Measurements from ENCODE around the gene FOXD3. TPM values are rescaled to one million over a fixed set of nuclear protein-coding genes. Genes with fewer than 3 reads are reported as not detected.

FOXD3 gene
- total and polyA plus RNA-seq, 10 donors = 0.09 to 0.51 (median 0.17) TPM; not detected in 5

DNA sequence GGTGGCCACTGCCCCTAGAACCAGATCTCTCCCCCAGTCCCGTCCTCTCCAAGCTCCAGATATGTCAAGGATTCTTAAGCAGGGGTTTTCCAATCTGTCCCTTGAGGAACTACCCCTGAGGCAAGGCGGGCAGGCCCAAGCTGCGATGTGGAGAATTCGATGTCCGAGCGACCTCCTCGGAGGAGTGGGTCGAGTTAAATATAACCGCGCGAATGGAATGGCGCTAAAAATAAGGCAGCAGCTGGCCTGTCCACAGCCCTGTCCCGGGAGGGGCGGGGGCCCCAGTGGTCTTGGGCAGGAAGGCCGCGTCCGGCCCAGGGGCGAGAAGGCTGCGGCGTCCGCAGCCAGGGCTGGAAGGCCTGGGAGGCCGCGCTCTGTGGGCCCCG lies 5.8 kb upstream of the FOXD3 start:
- H3K4me3 ChIP-seq = peak overlapping the region in 6 of 8 donors; percentile 43 to 70 (median 50)
- 21 to 37% (median 27%) methylated on average over 21 to 24 of the region's 24 CpGs for WGBS, 5 donors
- H3K27me3 ChIP-seq (replicated peaks in 1 of 7) = peaks cover 23 to 94% (median 81%) of the 10 kb centered on the region in 7 donors
- H3K4me1 ChIP-seq = peaks cover 4 to 50% (median 37%) of the 10 kb centered on the region in 6 donors
- intact Hi-C loops (cut with DNase I; ENCODE audit: low total_unique reads) = no loop called here
- H3K27ac ChIP-seq = no peak overlapping the region
- H3K36me3 ChIP-seq = no peaks in the 10 kb centered on the region
- no peak for TF ChIP-seq POLR2AphosphoS5 (IDR thresholded peaks at IDR 0.05)
- no peak for TF ChIP-seq POLR2A (IDR thresholded peaks at IDR 0.05)
- H3K9me3 ChIP-seq = peaks cover 0 to 35% (median 0%) of the 10 kb centered on the region in 8 donors
- no peak for DNase-seq

DNA sequence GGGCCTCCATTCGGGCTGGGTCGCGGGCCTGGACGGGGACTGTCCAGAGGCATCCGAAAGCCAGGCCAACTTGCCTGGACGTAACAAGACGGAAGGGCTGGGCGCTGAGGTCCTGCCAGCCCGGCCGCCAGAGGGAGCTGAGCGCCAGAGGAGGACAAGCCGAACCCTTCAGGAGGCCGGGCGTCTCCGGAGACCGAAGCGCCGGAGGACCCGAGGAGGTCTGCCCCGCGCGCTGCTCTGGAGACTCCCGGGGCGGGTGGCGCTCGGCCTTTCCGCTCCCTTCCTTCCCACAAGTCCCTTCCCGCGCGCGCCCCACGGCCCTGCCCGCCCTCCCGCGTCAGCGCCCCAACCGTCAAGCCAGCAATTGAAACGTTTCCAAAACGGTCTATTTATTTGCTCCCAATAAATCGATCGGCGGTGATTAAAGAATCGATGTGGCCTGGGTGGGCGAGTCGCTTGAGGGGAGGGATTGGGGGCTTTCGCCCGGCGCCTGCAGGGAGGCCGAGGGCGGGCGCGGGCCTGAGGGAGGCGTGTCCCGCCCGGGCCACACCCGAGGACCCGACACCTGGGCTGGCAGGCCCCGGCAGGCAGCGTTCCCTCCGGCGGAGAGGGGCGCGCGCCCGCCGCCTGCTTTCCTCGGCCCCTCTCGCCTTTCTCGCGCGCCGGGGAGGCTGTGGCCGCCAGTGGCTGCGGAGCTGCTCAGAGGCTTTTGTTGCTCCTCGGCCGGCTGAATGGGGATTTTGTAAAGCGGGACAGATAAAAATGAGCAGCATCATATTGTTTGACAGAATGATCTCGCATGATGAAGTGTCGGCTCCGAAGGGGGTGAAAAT lies 5.2 kb upstream of the FOXD3 start:
- peak; percentile 93 for DNase-seq
- Histone ChIP-seq H3K36me3 (no peaks in the 10 kb centered on the region), H3K4me1 (peaks cover 4 to 56% (median 43%) of the 10 kb centered on the region in 6 donors), H3K4me3 (peak overlapping the region; percentile 28 to 70 (median 50)), H3K27ac (no peak overlapping the region), H3K27me3 (replicated peaks in 1 of 7) (peaks cover 23 to 98% (median 87%) of the 10 kb centered on the region in 7 donors), H3K9me3 (peaks cover 0 to 35% (median 0%) of the 10 kb centered on the region in 8 donors)
- intact Hi-C loops (cut with DNase I; ENCODE audit: low total_unique reads) = no loop called here
- TF ChIP-seq, protein P1, sequence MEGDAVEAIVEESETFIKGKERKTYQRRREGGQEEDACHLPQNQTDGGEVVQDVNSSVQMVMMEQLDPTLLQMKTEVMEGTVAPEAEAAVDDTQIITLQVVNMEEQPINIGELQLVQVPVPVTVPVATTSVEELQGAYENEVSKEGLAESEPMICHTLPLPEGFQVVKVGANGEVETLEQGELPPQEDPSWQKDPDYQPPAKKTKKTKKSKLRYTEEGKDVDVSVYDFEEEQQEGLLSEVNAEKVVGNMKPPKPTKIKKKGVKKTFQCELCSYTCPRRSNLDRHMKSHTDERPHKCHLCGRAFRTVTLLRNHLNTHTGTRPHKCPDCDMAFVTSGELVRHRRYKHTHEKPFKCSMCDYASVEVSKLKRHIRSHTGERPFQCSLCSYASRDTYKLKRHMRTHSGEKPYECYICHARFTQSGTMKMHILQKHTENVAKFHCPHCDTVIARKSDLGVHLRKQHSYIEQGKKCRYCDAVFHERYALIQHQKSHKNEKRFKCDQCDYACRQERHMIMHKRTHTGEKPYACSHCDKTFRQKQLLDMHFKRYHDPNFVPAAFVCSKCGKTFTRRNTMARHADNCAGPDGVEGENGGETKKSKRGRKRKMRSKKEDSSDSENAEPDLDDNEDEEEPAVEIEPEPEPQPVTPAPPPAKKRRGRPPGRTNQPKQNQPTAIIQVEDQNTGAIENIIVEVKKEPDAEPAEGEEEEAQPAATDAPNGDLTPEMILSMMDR (IDR thresholded peaks at IDR 0.05 in 8 of 11, conservative IDR thresholded peaks at IDR 0.05 in 3 of 11) = peak in 9 of 11 experiments; percentile 13 to 72 (median 56)
- TF ChIP-seq POLR2AphosphoS5 (IDR thresholded peaks at IDR 0.05) = peak in 1 of 3 donors; percentile 43
- no peak for TF ChIP-seq POLR2A (IDR thresholded peaks at IDR 0.05)
- 1 to 3% (median 2%) methylated on average over 19 to 80 of the region's 80 CpGs for WGBS, 5 donors

DNA sequence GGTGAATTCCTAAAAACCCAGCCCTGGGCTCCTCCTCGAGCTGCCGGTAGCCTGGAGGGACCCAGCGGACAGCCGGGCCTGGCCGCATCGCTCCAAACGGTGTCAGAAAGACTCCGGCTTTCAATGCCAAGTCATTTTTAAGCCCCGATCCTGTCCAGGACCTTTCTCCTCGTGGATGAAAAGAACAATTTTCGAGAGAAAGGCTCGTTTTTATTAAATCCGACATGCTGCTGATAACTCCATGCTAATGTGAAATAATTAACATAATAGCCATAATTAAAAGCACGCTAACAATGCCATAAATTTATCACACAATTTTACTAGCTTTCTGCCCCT lies 4.6 kb upstream of the FOXD3 start:
- Histone ChIP-seq H3K4me1 (peaks cover 4 to 62% (median 49%) of the 10 kb centered on the region in 6 donors), H3K27me3 (replicated peaks in 1 of 7) (peaks cover 27 to 98% (median 93%) of the 10 kb centered on the region in 7 donors), H3K36me3 (no peaks in the 10 kb centered on the region), H3K27ac (no peak overlapping the region), H3K4me3 (peak overlapping the region in 6 of 8 donors; percentile 43 to 70 (median 50)), H3K9me3 (peaks cover 0 to 35% (median 0%) of the 10 kb centered on the region in 8 donors)
- DNase-seq = no peak
- intact Hi-C loops (cut with DNase I; ENCODE audit: low total_unique reads) = no loop called here
- WGBS, 5 donors = 6 to 12% (median 9%) methylated on average over 14 of the region's 14 CpGs
- TF ChIP-seq POLR2A (IDR thresholded peaks at IDR 0.05) (no peak), POLR2AphosphoS5 (IDR thresholded peaks at IDR 0.05) (no peak)
- TF ChIP-seq, protein P1 (IDR thresholded peaks at IDR 0.05 in 8 of 11, conservative IDR thresholded peaks at IDR 0.05 in 3 of 11) = no peak

DNA sequence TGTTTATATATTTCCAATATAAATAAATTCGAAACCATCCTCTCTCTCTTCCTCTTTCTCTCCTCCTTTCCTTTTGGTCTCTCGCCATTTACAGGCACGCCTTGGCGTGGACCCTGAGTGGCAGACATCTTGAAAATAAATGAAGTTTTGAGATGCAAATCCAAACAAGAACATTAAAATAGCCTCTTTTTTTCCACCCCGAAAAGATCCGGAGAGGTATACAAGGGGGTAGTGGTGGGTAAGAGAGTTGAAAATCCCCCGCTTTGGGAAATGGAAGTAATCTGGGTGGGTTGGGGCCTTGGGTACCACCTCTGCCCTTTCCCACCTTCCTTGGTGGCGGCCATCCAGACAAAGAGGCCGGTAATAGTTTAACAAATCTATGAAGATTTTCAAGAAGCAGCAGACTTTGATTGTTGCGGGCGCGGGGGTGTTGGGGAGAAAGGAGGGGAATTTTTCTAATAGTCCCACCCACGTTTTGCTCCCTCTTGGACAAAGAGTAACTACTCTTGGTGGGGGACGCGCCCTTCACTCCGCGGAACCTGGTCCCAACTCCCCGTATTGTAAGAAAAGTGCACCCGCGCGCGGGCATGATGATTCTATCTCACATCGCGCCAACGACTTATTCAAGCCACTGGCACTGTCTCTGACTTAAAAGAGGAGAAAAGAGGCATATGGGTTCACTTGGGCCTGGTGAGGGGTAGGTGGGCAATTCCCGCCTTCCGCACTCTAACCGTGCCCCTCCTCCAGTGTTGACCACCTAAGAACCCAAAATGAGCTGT lies 4.0 kb upstream of the FOXD3 start:
- intact Hi-C loops (cut with DNase I; ENCODE audit: low total_unique reads) = no loop called here
- peaks cover 7 to 68% (median 54%) of the 10 kb centered on the region in 6 donors for H3K4me1 ChIP-seq

More for the DNA sequence above, 4.0 kb upstream of the FOXD3 start:
- H3K27ac ChIP-seq = no peak overlapping the region
- DNase-seq = no peak
- H3K9me3 ChIP-seq = peaks cover 0 to 38% (median 0%) of the 10 kb centered on the region in 8 donors
- H3K4me3 ChIP-seq = peak overlapping the region in 1 of 8 donors; percentile 70
- WGBS, 5 donors = 18 to 26% (median 22%) methylated on average over 28 of the region's 28 CpGs
- TF ChIP-seq POLR2AphosphoS5 (IDR thresholded peaks at IDR 0.05) = no peak
- no peak for TF ChIP-seq POLR2A (IDR thresholded peaks at IDR 0.05)
- TF ChIP-seq, protein P1 (IDR thresholded peaks at IDR 0.05 in 8 of 11, conservative IDR thresholded peaks at IDR 0.05 in 3 of 11) = no peak
- H3K36me3 ChIP-seq = no peaks in the 10 kb centered on the region
- peaks cover 29 to 99% (median 96%) of the 10 kb centered on the region in 7 donors for H3K27me3 ChIP-seq (replicated peaks in 1 of 7)
